ENCODE measurements around the gene CFAP68. TPM values are rescaled to one million over a fixed set of nuclear protein-coding genes. Genes with fewer than 3 reads are reported as not detected.
"Not testable (repeated sequence)": the region's sequence is repeated elsewhere in the genome, so short reads cannot be mapped to it uniquely, and the experiment has no call there.

Gene CFAP68
- total and polyA plus RNA-seq, 8 donors, result 14.3 to 26.9 (median 20.4) TPM

- Histone ChIP-seq H3K36me3 (peaks cover 0 to 4% (median 0%) of the 10 kb centered on the region in 3 donors), H3K27me3 (no peaks in the 10 kb centered on the region), H3K27ac (peak overlapping the region; percentile 71 to 93 (median 88)), H3K4me1 (peaks cover 0 to 13% (median 4%) of the 10 kb centered on the region in 3 donors), H3K4me3 (peak overlapping the region; percentile 68 to 99 (median 98)), H3K9me3 (no peaks in the 10 kb centered on the region)
- 39 to 46% methylated on average over 5 of the region's 5 CpGs for WGBS, 2 donors
- intact Hi-C loops (cut with DNase I), result loop anchor here in 1 of 3 donors (10.0 kb wide), 1 partner anchor 113 kb away; no protein-coding TSS in a partner anchor
- FAIRE-seq, result peak; percentile 68
- peak in 3 of 4 donors; percentile 4 to 21 (median 6) for ATAC-seq
- no peak for DNase-seq
- TF ChIP-seq CTCF (IDR thresholded peaks at IDR 0.05), result no peak
Observed at GRCh38 chr11:111871693-111872161, 7.6 kb upstream of the CFAP68 start.

- Histone ChIP-seq H3K27me3 (no peaks in the 10 kb centered on the region), H3K4me1 (no peaks in the 10 kb centered on the region), H3K9me3 (no peaks in the 10 kb centered on the region), H3K27ac (peak overlapping the region; percentile 91 to 97 (median 96)), H3K4me3 (peak overlapping the region; percentile 32 to 64 (median 42)), H3K36me3 (peaks cover 0 to 4% (median 0%) of the 10 kb centered on the region in 3 donors)
- peak; percentile 14 to 32 (median 17) for ATAC-seq
- DNase-seq, result no peak
- FAIRE-seq, result no peak
- WGBS, 2 donors, result 0 to 1% methylated on average over 13 of the region's 13 CpGs
- TF ChIP-seq CTCF (IDR thresholded peaks at IDR 0.05), result no peak
- intact Hi-C loops (cut with DNase I), result loop anchor here in 2 of 3 donors (5.0 to 10.0 kb wide), 3 partner anchors 39 to 106 kb away; partner anchors contain the start of gene C11orf52 (in 1 of the 2)
Observed at GRCh38 chr11:111878385-111878848, 924 bp upstream of the CFAP68 start.

GRCh38 chr11:111879637-111879960 lies 258 bp downstream of the CFAP68 start:
- H3K27me3 ChIP-seq, result no peaks in the 10 kb centered on the region
- no peaks in the 10 kb centered on the region for H3K9me3 ChIP-seq
- peak overlapping the region; percentile 32 to 64 (median 42) for H3K4me3 ChIP-seq
- H3K4me1 ChIP-seq, result no peaks in the 10 kb centered on the region
- peak in 1 of 4 donors; percentile 0 for ATAC-seq
- H3K27ac ChIP-seq, result peak overlapping the region; percentile 91 to 97 (median 96)
- whole genome bisulfite sequencing, 2 donors, result 19 to 28% methylated on average over 6 of the region's 6 CpGs
- TF ChIP-seq CTCF (IDR thresholded peaks at IDR 0.05), result no peak
- intact Hi-C loops (cut with DNase I), result loop anchor here in 2 of 3 donors (5.0 to 10.0 kb wide), 3 partner anchors 38 to 105 kb away; partner anchors contain the start of gene C11orf52 (in 1 of the 2)
- peaks cover 0 to 4% (median 3%) of the 10 kb centered on the region in 3 donors for H3K36me3 ChIP-seq
- DNase-seq, result no peak
- no peak for FAIRE-seq

- Histone ChIP-seq H3K9me3 (no peaks in the 10 kb centered on the region), H3K36me3 (peaks cover 0 to 3% (median 0%) of the 10 kb centered on the region in 3 donors), H3K27ac (no peak overlapping the region), H3K4me3 (no peak overlapping the region), H3K4me1 (no peaks in the 10 kb centered on the region), H3K27me3 (no peaks in the 10 kb centered on the region)
- DNase-seq (no peak), FAIRE-seq (no peak), ATAC-seq (no peak)
- 86 to 88% methylated on average over 5 of the region's 5 CpGs for WGBS, 2 donors
- intact Hi-C loops (cut with DNase I), result loop anchor here in 1 of 3 donors (5.0 kb wide), 1 partner anchor 40 kb away; no protein-coding TSS in a partner anchor
- no peak for TF ChIP-seq CTCF (IDR thresholded peaks at IDR 0.05)
Observed at GRCh38 chr11:111882202-111882601, 2.9 kb downstream of the CFAP68 start.

- ATAC-seq; H3K4me3 ChIP-seq; H3K27me3 ChIP-seq; intact Hi-C loops (cut with DNase I); H3K4me1 ChIP-seq; H3K36me3 ChIP-seq; H3K27ac ChIP-seq; H3K9me3 ChIP-seq; DNase-seq; FAIRE-seq: not testable (repeated sequence)
- WGBS, 2 donors, result 71 to 90% methylated on average over 4 of the region's 4 CpGs
Observed at GRCh38 chr11:111885053-111885452, 5.7 kb downstream of the CFAP68 start.

All from pancreas (tissue), 10 donors.